Stimulated activated effector memory CD8-positive, alpha-beta T cell treated with anti-CD3 and anti-CD28 coated beads, Interleukin-12 subunit alpha, Interleukin-12 subunit beta, amount 100 ng/mL, for 72 hours (primary cell): ENCODE results near the gene NOP14.

Source experiments
- ATAC-seq: fragments of 150-1000 bp; cut with Tn5 transposase; 2 replicates; pipeline ENCODE4 v1.10.0; 2021
- DNase-seq, 2 donors: peaks; one replicate each; pipeline ENCODE4 v3.0.0; 2021 to 2022; ENCODE audit warnings: low spot score in 2 of 2
- H3K27ac Mint-ChIP-seq: one replicate; pipeline ENCODE4 v1.8.0; 2022; ENCODE audit warnings: mild to moderate bottlenecking, mixed read lengths
- H3K36me3 Mint-ChIP-seq: one replicate; pipeline ENCODE4 v1.8.0; 2022; ENCODE audit warnings: mild to moderate bottlenecking, mixed read lengths
- H3K4me1 Mint-ChIP-seq: one replicate; pipeline ENCODE4 v1.8.0; 2022; ENCODE audit warnings: mixed read lengths
- H3K4me3 Mint-ChIP-seq: one replicate; pipeline ENCODE4 v1.8.0; 2022; ENCODE audit warnings: mild to moderate bottlenecking, mixed read lengths
- H3K9me3 Mint-ChIP-seq: one replicate; pipeline ENCODE4 v1.8.0; 2022; ENCODE audit warnings: mixed read lengths

The NOP14 gene

GRCh38 chr4:2905544-2905943 lies 57.7 kb downstream of the NOP14 start:
- no peak for DNase-seq
- no peaks in the 10 kb centered on the region for H3K9me3 Mint-ChIP-seq
- peaks cover 97% of the 10 kb centered on the region for H3K36me3 Mint-ChIP-seq
- ATAC-seq: no peak
- H3K4me1 Mint-ChIP-seq: peaks cover 39% of the 10 kb centered on the region
- H3K4me3 Mint-ChIP-seq: no peak overlapping the region
- H3K27ac Mint-ChIP-seq: peak overlapping the region; percentile 86

- Mint-ChIP-seq H3K4me1 (peaks cover 30% of the 10 kb centered on the region), H3K27ac (peak overlapping the region; percentile 86), H3K9me3 (no peaks in the 10 kb centered on the region), H3K36me3 (peaks cover 97% of the 10 kb centered on the region), H3K4me3 (no peak overlapping the region)
- no peak for ATAC-seq
- no peak for DNase-seq
Observed at GRCh38 chr4:2902126-2902525, 61.1 kb downstream of the NOP14 start.

DNA sequence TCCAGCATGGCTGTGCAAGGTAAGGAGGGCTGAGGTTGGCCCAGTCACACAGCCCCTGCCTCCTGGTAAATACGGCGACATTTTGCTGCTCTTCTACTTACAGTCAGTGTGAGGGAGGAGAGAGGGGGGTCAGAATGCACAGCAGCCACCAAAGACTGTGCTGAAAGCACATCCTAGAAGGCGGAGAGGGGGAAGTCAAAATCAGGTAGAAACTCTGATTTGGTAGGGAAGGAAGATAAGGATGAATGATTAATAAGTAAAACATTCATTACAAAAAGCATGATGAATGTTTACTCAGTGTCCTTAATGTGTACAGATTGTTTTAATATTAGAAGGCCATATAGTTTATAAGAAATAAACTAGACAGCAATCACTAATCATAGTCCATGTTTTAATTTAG lies 62.0 kb downstream of the NOP14 start:
- DNase-seq: no peak
- H3K27ac Mint-ChIP-seq: peak overlapping the region; percentile 81
- ATAC-seq: no peak
- no peak overlapping the region for H3K4me3 Mint-ChIP-seq
- peaks cover 97% of the 10 kb centered on the region for H3K36me3 Mint-ChIP-seq
- H3K9me3 Mint-ChIP-seq: no peaks in the 10 kb centered on the region
- H3K4me1 Mint-ChIP-seq: peaks cover 26% of the 10 kb centered on the region

GRCh38 chr4:2900741-2901140 lies 62.5 kb downstream of the NOP14 start:
- no peak for ATAC-seq
- peaks cover 97% of the 10 kb centered on the region for H3K36me3 Mint-ChIP-seq
- no peak overlapping the region for H3K4me3 Mint-ChIP-seq
- peak overlapping the region; percentile 81 for H3K27ac Mint-ChIP-seq
- no peak for DNase-seq
- peaks cover 21% of the 10 kb centered on the region for H3K4me1 Mint-ChIP-seq
- H3K9me3 Mint-ChIP-seq: no peaks in the 10 kb centered on the region

- Mint-ChIP-seq H3K27ac (peak overlapping the region; percentile 34), H3K36me3 (peaks cover 98% of the 10 kb centered on the region), H3K4me3 (no peak overlapping the region), H3K9me3 (no peaks in the 10 kb centered on the region), H3K4me1 (peaks cover 7% of the 10 kb centered on the region)
- DNase-seq: no peak
- no peak for ATAC-seq
Observed at GRCh38 chr4:2898001-2898400, 65.2 kb downstream of the NOP14 start.

DNA sequence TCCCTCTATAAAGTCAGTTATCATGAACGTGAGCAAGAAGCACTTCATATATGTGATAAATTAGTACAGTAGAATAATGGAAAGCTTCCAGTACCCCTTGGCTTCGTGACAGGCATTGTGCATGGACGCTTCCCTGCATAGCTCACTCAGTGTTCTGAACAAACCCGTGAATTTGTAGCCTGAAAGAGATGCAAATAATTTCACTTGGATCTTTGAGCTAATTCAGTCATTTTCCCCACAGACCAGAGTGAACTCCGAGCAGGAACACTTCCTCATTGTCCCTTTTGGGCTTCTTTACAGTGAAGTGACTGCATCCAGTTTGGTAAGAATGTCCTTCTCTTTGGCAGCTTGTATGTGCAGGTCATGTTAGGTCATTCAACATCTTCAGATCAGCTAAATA lies 69.4 kb downstream of the NOP14 start:
- Mint-ChIP-seq H3K27ac (no peak overlapping the region), H3K36me3 (peaks cover 91% of the 10 kb centered on the region)

DNA sequence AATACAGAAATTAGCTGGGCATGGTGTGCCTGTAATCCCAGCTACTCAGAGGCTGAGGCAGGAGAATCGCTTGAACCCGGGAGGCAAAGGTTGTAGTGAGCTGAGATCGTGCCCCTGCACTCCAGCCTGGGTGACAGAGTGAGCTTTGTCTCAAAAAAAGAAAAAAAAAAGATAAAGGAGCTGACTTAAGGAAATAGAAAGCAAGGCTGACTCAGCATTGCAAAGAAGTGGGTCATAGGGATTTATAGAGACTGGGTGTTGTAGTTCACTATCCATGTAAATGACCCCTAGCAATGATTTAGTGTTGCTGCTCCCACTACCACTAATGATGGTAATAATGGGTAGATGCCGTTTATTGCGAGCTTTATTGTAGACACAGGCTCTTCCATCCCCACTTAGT lies 71.9 kb downstream of the NOP14 start:
- DNase-seq (no peak), ATAC-seq (no peak)
- Mint-ChIP-seq H3K4me1 (peaks cover 7% of the 10 kb centered on the region), H3K4me3 (no peak overlapping the region), H3K36me3 (peaks cover 90% of the 10 kb centered on the region), H3K27ac (peak overlapping the region; percentile 73), H3K9me3 (no peaks in the 10 kb centered on the region)

More for the DNA sequence above, 69.4 kb downstream of the NOP14 start:
- H3K4me1 Mint-ChIP-seq: no peaks in the 10 kb centered on the region
- DNase-seq: no peak
- H3K9me3 Mint-ChIP-seq: no peaks in the 10 kb centered on the region
- H3K4me3 Mint-ChIP-seq: no peak overlapping the region
- no peak for ATAC-seq

GRCh38 chr4:2888886-2889285 lies 74.3 kb downstream of the NOP14 start:
- H3K4me1 Mint-ChIP-seq: peaks cover 12% of the 10 kb centered on the region
- no peak for DNase-seq
- H3K36me3 Mint-ChIP-seq: peaks cover 90% of the 10 kb centered on the region
- ATAC-seq: no peak
- no peak overlapping the region for H3K27ac Mint-ChIP-seq
- no peaks in the 10 kb centered on the region for H3K9me3 Mint-ChIP-seq
- H3K4me3 Mint-ChIP-seq: no peak overlapping the region
